NCI-H2196 treated with DMSO at 0.1 percent for 48 hours (cell line): ENCODE results near the gene MAN2B2.

Experiments
- DNase-seq: peaks from one replicate; lab custom pipeline; 2025; ENCODE audit not compliant: unreplicated experiment; lab: John Stamatoyannopoulos, UW

Gene MAN2B2

DNA sequence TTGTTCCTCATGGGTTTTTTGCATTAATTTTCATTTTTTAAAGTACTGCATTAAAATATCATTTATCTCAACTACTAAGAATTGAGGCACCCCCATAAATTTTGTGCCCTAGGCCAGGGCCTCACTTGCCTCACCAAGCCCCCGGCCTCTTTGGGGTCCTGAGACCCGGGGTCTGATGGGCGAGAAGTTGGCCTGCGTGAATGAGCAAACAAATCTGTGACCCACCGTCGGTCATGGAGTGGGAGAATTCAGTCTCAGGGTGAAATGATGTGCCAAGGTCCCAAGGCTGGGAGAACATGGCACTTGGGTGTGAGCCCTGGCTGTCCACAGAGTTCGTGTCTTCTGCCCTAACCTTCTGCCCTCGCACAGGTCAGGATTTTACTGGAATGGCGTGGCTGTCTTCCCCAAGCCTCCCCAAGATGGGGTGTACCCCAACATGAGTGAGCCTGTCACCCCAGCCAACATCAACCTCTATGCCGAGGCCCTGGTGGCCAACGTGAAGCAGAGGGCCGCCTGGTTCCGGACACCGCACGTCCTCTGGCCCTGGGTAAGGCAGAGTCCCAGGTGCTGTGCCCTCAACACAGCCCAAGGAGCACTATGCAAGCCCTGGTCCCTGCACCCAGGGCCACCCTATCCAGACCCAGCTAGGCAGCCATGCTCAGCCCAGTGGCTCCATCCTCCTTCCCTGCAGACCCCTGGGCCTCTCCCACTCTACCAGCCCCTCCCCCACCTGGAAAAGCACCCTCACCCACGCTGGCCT is 18.0 kb downstream of the MAN2B2 start:
- DNase-seq = no peak

DNA sequence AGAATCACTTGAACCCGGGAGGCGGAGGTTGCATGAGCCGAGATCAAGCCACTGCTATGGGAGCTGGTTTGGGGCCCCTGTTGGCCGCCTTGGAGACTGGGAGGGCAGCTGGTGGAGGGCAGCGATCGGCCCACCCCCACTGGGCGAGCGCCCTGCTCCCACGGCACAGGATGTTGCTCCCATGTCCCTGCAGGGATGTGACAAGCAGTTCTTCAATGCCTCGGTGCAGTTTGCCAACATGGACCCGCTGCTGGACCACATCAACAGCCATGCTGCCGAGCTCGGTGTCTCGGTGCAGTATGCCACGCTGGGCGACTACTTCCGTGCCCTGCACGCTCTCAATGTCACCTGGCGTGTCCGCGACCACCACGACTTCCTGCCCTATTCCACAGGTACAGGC is 19.4 kb downstream of the MAN2B2 start:
- no peak for DNase-seq

DNA sequence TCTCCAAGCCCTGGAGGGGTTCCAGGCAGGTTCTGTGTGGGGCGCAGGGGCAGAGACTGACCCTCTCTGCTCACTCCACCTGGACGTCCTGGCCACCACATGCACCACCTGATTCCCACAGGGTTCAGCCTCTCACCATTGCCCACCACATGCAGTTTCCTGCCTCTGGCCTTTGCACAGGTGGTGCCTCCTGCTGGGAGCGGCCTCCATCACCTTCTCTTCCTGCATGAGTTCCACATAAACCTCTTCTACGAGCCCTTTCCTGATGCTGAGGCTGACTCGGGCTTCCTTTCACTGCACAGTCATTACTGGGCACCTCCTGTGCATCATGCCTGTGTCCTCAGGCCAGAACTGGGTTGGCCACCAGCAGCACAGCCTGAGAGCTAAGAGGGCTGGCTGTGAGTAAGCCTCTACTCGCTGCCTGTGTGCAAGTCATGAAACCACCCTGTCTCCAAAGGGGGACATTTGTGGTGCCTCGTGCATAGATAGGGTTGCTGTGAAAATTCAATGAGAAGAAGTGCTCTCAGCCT is 19.9 kb downstream of the MAN2B2 start:
- no peak for DNase-seq

DNA sequence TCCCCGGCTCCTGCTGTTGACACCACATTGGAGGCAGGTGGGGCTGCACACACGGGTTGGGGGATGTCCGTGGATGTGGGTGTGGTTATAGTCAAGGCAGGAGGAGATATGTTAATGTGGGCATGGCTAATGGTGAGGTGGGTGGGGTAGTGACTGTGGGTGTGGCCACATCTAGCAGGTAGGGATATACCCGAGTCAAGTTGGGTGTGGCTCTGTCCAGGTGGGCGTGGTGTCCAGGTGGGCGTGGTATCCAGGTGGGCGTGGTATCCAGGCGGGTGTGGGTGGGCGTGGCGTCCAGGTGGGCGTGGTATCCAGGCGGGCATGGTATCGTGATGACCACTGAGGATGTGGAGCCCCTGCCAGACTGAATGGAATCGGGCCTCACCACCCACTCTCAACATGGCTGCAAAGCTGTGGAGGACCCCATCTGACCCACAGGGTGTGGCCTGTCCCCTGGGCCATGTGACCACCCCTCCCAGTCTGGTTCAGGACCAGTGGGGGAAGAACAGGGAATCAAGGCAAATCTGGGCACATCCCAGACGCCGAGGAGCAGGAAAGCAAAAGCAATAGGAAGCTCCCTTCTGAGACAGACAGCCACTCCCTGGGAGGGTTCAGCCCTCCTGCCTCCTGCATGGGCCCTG is 21.0 kb downstream of the MAN2B2 start:
- no peak for DNase-seq

DNA sequence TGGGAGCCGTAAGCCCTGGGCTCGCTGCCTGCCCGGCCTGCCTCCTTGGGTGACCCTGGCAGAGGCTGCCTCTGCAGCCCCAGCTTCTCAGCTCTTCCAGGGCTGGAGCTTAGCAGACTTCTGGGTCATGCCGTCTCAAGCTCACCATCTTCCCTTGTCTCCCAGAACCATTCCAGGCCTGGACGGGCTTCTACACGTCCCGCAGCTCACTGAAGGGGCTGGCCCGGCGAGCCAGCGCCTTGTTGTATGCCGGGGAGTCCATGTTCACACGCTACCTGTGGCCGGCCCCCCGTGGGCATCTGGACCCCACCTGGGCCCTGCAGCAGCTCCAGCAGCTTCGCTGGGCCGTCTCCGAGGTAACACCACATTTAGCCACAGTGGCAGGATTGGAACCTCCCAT is 22.0 kb downstream of the MAN2B2 start:
- DNase-seq = no peak

DNA sequence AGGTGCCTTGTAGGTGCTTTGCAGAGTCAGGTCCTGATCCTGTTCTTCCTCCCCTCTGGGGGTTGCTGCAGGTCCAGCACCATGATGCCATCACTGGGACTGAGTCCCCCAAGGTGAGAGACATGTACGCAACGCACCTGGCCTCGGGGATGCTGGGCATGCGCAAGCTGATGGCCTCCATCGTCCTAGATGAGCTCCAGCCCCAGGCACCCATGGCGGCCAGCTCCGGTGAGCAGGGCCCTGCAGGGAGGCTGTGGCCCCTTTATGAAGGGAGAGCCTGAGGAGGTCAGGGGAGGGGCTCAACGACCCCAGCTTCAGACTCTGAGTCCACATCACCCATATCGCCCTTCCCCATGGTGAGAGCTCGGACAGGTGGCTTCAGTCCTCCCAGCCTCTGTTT is 23.1 kb downstream of the MAN2B2 start:
- no peak for DNase-seq

DNA sequence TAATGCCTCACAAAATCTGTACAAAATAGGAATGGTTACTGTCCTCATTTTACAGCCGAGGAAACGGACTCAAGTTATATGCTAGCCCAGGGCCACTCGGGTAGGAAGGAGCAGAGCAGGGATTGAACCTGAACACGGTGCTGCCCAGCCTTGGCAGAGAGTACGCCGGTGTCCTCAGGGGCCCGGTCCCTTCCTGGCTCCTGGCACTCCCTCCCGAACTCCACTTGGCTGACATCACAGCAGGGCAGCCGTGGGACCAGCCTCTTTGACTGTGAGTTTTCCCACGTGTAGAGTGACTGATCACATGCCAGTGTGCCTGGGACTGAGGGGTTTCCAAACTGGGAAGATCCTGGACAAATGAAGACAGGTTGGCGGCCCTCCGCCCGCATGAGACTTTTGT is 23.7 kb downstream of the MAN2B2 start:
- DNase-seq = no peak

DNA sequence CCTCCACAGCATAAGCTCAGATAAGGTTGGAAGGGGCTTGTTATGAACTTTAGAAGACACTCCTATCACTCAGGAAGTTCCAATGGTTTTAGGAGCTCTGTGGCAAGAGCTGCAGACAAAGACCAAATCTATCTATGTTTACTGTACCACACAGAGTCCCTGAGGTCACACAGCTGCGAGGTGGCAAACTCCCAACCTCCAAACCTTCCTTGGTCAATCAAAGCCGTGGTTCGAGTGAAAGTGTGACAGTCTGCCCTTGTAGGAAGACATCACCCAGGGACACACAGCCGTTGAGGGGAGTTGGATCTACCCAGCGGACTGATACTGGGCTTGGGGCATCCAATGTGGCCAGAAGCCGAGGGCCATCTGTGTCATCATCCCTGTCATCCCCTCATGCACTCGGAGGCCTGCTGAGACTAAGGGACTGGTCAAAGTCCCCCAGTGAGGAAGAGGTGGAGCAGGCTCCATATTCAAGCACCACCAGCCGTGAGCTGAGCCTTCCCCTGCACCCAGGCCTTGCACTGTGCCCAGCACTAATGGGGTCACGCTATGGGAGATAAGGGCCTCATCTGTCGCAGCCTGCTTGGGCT is 26.8 kb downstream of the MAN2B2 start:
- no peak for DNase-seq

DNA sequence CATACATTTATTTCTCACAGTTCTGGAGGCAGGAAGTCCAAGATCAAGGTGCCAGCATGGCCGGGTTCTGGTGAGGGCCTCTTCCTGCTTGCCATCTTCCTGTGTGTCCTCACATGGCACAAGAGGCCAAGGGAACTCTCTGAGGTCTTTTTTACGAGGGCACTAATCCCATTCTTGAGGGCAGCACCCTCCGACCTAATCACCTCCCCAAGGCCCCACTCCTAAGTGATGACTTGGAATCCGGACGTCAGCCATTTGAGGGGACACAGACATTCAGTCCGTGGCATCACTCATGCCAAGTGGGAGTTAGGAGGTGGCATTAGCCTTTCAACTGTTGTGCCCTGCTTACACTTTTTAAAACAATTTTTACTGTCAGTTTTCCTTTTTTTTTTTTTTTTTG is 27.3 kb downstream of the MAN2B2 start:
- DNase-seq = no peak

DNA sequence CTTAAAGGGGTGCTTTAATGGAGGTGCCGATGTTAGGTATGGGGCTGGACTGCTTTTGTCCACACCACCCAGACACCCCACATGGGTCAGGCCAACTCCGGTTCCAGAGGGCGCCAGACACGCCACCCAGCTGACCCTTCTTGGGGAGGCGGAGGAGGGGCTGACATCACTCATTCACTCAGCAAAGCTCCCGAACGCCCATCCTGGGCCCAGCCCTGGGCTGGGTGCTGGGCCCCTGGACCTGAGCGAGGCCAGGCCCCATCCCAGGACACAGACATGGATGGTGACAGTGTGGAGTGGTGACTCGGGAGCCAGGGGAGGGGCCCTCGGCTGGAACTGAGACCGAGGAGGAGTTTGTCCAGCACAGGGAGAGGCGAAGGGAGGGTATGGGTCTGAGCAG is 28.1 kb downstream of the MAN2B2 start:
- no peak for DNase-seq

DNA sequence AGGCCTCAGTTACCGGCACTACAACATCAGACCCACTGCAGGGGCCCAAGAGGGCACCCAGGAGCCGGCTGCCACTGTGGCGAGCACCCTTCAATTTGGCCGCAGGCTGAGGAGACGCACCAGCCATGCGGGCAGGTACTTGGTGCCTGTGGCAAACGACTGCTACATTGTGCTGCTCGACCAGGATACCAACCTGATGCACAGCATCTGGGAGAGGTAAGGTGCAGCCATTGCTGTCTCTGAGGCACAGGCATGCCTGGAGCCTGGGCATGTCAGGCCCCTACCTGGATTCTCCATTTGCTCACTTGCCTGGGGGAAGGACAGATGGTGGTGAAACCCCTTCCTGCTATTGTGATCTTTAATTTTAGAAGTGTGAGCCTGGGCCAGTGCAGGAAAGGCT is 30.1 kb downstream of the MAN2B2 start:
- DNase-seq = no peak

DNA sequence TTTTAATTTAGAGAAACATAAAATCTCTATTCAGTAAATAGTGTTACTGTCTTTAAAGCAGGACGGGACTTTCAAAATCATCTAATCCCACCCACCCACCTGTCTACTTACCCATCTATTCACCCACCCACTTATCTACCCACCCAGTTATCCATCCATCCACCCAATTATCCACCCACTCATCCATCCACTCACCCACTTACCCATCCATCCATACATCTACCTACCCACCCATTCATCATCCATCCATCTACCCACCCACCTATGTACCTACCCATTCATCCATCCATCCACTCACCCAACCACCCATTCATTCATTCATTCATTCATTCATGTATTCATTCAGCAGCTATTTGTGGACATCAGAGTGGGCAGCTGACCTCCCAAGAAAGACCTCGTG is 30.6 kb downstream of the MAN2B2 start:
- no peak for DNase-seq

DNA sequence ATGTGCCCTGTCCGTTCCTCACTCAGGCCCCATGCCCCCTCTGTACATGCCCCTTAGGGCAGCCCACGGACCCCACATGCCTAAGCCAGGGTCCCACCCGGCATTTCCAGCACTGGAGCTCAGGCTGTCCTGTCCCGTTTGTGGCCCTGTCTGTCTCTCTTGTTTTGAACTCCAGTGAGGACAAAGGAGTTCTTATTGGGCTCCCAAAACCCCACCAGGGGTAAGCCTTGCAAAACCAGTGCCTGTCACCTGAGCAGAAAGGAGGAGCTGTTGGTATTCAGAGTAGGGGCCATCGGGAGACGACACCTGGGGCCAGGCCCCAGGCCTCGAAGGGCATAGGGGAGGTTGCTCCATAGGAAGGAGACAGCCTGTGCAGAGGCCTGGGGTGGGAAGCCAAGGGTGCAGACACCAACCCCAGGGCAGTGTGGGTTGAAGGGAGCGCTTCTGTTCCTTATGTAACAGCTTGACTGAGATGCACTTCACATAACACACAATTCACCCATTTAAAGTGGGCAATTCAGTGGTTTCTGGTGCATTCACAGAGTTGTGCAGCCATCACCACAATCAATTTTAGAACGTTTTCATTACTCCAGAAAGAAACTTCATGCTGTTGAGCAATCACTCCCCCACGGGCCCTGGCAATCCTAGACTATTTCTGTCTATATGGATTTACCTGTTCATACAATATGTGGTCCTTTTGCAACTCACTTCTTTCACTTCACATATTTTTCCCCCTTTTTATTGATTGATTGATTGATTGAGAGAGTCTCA is 31.7 kb downstream of the MAN2B2 start:
- no peak for DNase-seq

DNA sequence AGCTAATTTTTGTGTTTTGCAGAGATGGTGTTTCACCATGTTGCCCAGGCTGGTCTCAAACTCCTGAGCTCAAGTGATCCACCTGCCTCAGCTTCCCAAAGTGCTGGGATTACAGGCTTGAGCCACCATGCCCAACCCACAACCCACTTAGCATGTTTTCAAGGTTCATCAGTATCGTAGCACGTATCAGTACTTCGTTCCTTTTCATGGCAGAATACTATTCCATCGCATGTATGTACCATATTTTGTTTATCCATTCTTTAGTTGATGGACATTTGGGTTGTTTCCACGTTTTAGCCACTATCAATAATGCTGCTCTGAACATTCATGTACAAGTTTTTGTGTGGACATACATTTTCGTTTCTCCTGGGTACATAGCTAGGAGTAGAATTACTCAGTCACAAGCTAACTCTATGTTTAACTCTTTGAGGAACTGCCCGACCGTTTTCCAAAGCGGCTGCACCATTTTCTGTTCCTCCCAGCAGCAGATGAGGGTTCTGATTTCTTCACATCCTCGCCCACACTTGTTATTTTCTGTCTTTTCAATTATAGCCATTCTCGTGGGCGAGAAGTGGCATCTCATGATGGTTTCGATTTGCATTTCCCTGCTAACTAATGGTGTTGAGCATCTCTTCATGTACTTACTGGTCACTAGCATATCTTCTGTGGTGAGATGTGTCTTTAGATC is 32.5 kb downstream of the MAN2B2 start:
- DNase-seq = no peak

DNA sequence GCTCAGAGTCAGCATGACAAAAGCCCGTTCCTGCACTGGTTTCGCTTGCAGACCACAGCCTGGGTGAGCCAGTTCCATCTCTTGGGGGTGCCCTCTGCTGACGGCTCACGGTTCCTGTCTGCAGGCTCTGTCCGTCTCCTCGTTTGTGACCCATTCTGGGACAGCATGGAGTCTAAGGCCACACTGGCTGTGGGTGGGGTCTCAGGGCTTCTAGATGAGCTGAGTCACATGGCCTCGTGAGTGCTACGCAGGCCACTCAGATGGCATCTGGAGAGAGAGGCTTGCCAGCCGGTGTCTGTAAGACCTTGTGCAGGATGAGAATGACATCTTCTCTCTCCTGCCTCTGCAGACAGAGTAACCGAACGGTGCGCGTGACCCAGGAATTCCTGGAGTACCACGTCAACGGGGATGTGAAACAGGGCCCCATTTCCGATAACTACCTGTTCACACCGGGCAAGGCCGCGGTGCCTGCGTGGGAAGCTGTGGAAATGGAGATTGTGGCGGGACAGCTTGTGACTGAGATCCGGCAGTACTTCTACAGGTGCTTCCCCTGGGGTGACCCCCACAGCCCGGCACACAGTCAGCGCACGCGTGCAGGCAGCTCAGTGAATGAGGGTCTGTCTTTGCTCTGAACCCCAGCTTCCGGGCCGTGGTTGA is 33.9 kb downstream of the MAN2B2 start:
- DNase-seq = no peak

DNA sequence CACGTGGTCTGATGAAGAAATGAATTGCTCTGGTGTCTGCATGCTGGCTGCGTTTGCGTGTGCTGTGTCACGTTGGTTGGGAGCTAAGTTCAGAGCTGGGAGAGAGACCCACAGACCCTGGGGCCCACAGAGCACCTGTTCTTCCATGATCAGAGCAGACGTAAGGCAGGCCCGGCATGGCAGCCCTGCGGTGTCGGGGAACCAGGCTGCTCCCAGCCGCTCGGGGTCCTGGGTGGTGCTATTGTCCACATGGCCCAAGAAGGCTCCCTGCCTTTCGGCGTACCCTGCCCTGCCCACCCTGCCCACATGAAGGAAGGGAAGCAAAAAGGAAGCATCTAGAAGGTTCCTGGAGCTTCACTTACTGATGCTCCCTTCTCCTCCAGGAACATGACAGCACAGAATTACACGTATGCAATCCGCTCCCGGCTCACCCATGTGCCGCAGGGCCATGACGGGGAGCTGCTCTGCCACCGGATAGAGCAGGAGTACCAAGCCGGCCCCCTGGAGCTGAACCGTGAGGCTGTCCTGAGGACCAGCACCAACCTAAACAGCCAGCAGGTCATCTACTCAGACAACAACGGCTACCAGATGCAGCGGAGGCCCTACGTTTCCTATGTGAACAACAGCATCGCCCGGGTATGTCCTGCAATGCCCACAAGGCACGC is 34.6 kb downstream of the MAN2B2 start:
- DNase-seq = no peak

DNA sequence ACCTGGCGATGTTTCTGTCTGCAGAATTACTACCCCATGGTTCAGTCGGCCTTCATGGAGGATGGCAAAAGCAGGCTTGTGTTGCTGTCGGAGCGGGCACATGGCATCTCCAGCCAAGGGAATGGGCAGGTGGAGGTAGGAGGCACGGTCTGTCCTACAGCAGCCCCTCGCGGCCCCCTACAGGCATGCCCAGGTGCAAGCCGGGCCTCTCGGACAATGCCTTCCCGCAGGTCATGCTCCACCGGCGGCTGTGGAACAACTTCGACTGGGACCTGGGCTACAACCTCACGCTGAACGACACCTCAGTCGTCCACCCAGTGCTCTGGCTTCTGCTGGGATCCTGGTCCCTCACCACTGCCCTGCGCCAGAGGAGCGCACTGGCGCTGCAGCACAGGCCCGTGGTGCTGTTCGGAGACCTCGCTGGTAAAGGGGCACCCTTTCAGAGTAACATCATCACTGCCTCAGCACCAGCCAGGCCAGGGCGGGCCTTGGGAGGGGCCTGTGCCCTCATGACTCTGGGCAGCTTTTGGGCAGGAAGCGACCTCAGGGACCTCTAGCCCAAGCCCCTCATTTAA is 36.0 kb downstream of the MAN2B2 start:
- no peak for DNase-seq

DNA sequence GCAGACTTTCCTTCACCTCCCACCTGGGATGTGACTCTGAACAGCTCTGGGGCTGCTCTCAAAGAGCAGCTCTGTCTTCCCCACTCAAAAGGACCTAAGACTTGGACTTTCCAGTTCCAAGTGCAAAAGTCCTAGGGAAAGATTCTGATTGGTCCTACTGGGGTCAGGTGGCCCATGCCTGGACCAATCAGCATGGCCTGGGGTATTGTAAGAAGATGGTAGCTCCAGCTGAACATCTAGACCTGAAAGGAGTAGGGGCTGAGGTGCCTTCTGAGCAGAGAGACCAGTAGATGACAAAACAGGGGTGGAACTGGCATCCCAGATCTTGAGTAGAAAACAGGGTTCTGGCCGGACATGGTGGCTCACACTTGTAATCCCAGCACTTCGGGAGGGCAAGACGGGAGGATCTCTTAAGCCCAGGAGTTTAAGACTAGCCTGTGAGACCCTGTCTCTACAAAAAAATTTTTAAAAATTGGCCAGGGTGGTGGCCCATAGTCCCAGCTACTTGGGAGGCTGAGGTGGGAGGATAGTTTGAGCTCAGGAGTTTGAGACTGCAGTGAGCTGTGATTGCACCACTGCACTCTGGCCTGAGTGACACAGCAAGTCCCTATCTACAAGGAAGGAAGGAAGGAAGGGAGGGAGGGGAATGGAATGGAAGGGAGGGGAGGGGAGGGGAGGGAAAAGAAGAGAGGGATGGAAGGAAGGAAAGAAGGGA is 38.1 kb downstream of the MAN2B2 start:
- no peak for DNase-seq
